ENCODE results near the gene SLC6A6.

The SLC6A6 gene

DNA sequence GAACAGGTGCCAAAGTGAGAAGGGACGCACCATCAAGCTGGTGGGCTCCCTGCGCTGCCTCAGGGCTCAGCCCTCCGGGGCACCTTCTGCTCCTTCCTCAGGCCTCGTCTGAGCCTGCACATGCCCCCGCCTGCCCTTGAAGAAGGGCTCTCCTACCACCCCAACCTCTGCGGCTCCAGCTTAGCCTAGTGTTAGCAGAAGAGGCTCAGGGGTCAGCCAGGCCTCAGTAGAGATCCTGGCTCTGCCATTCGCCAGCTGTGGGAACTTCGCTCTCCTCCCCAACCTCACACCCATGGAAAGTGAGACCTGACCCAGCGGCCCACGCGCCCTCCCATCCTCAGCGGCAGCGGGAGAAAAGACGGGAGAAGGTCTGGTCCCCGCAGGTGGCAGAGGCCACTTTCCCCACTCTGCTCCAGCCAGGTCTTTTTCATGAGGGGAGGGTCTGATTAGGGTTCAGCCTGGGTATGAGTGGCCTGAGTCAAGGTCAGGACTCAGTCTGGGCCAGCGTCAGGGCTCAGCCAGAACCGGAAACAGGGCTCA, 129.5 kb downstream of the SLC6A6 start:
- Histone ChIP-seq H2BK120ac (ENCODE audit: low read depth, low read length) (no peak overlapping the region), H3K4ac (ENCODE audit: low read depth in 1 of 2, low read length in 2 of 2) (no peak overlapping the region), H4K8ac (ENCODE audit: low read length) (no peak overlapping the region), H2AFZ (ENCODE audit: low read depth, low read length) (no peak overlapping the region), H3K9ac (ENCODE audit: low read length) (no peak overlapping the region), H3K27me3 (ENCODE audit: control insufficient read depth in 1 of 2, insufficient read depth in 1 of 2, low read length in 2 of 2) (peaks cover 37 to 41% of the 10 kb centered on the region in 2 experiments), H2AK5ac (ENCODE audit: low read length, severe bottlenecking) (no peak overlapping the region), H3K23ac (ENCODE audit: low read length in 2 of 2) (no peak overlapping the region), H3K4me3 (ENCODE audit: insufficient read depth in 1 of 2, low read depth in 1 of 2, low read length in 2 of 2) (no peak overlapping the region), H3K14ac (ENCODE audit: low read length in 2 of 2) (no peak overlapping the region), H3K79me1 (replicated peaks; ENCODE audit: low read length, poor library complexity, severe bottlenecking) (no peaks in the 10 kb centered on the region), H3K4me1 (ENCODE audit: control insufficient read depth, insufficient read depth, low read depth, low read length) (peaks cover 2% of the 10 kb centered on the region), H4K91ac (ENCODE audit: low read length) (no peak overlapping the region), H3K18ac (ENCODE audit: low read depth in 1 of 2, low read length in 2 of 2) (no peak overlapping the region), H3K36me3 (ENCODE audit: control insufficient read depth in 1 of 2, insufficient read depth in 2 of 2, low read depth in 1 of 2, low read length in 2 of 2) (no peaks in the 10 kb centered on the region), H3K4me2 (ENCODE audit: low read length, poor library complexity, severe bottlenecking) (no peak overlapping the region), H2BK12ac (ENCODE audit: low read length in 2 of 2) (no peak overlapping the region), H3K27ac (ENCODE audit: low read length, poor library complexity, severe bottlenecking) (no peak overlapping the region), H3K9me3 (ENCODE audit: control insufficient read depth, low read length) (no peaks in the 10 kb centered on the region), H2BK15ac (ENCODE audit: low read depth, poor library complexity, severe bottlenecking) (no peak overlapping the region), H2BK5ac (ENCODE audit: low read depth, low read length, poor library complexity, severe bottlenecking) (no peak overlapping the region)
- no peak for DNase-seq
- WGBS: 97% methylated on average over 17 of the region's 17 CpGs

DNA sequence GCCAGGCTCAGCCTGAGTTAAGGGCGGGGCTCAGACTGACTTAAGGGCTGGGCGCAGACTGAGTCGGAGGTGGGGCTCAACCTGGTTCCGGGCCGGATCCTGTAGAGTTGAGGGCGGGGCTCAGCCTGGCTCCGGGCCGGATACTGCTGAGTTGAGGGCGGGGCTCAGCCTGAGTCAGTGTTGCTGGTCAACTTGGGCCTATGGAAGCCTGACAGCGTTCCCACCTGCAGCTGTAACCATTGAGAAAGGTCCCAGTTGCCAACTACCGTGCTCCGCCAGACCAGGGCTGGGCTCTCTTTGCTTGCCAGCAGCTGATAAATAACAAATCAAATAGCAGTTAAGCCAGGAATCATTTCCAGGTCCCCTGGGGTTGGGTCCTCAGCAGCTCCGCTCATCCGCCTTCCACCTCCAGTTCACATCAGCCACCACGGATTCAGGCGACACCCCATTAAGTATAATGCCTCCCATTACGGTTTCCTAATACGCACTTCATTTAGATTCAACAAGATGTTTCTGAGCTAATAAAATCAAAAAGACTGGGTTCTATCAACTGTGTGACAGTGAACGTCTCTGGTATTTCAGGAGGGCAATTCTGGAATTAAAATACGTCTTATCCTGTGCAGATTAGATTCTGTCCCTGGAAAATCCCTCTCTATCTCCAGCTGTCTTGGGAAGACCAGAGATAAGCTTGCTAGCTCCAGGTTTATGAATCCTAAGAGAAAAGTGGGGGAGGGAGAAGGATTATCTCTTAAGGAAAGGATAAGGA, 130.5 kb downstream of the SLC6A6 start:
- Histone ChIP-seq H3K36me3 (ENCODE audit: control insufficient read depth in 1 of 2, insufficient read depth in 2 of 2, low read depth in 1 of 2, low read length in 2 of 2) (no peaks in the 10 kb centered on the region), H3K14ac (ENCODE audit: low read length in 2 of 2) (no peak overlapping the region), H3K9ac (ENCODE audit: low read length) (no peak overlapping the region), H2BK12ac (ENCODE audit: low read length in 2 of 2) (no peak overlapping the region), H2BK15ac (ENCODE audit: low read depth, poor library complexity, severe bottlenecking) (no peak overlapping the region), H3K18ac (ENCODE audit: low read depth in 1 of 2, low read length in 2 of 2) (no peak overlapping the region), H2BK5ac (ENCODE audit: low read depth, low read length, poor library complexity, severe bottlenecking) (no peak overlapping the region), H3K79me1 (replicated peaks; ENCODE audit: low read length, poor library complexity, severe bottlenecking) (no peaks in the 10 kb centered on the region), H3K23ac (ENCODE audit: low read length in 2 of 2) (no peak overlapping the region), H2AFZ (ENCODE audit: low read depth, low read length) (peak overlapping the region; percentile 42), H3K4me2 (ENCODE audit: low read length, poor library complexity, severe bottlenecking) (no peak overlapping the region), H3K4me1 (ENCODE audit: control insufficient read depth, insufficient read depth, low read depth, low read length) (peaks cover 5% of the 10 kb centered on the region), H2AK5ac (ENCODE audit: low read length, severe bottlenecking) (no peak overlapping the region), H3K4me3 (ENCODE audit: insufficient read depth in 1 of 2, low read depth in 1 of 2, low read length in 2 of 2) (no peak overlapping the region), H2BK120ac (ENCODE audit: low read depth, low read length) (no peak overlapping the region), H4K8ac (ENCODE audit: low read length) (no peak overlapping the region), H3K27ac (ENCODE audit: low read length, poor library complexity, severe bottlenecking) (no peak overlapping the region), H3K4ac (ENCODE audit: low read depth in 1 of 2, low read length in 2 of 2) (no peak overlapping the region), H3K27me3 (ENCODE audit: control insufficient read depth in 1 of 2, insufficient read depth in 1 of 2, low read length in 2 of 2) (peaks cover 37 to 41% of the 10 kb centered on the region in 2 experiments), H4K91ac (ENCODE audit: low read length) (no peak overlapping the region), H3K9me3 (ENCODE audit: control insufficient read depth, low read length) (no peaks in the 10 kb centered on the region)
- WGBS: 45% methylated on average over 20 of the region's 20 CpGs
- DNase-seq: no peak

DNA sequence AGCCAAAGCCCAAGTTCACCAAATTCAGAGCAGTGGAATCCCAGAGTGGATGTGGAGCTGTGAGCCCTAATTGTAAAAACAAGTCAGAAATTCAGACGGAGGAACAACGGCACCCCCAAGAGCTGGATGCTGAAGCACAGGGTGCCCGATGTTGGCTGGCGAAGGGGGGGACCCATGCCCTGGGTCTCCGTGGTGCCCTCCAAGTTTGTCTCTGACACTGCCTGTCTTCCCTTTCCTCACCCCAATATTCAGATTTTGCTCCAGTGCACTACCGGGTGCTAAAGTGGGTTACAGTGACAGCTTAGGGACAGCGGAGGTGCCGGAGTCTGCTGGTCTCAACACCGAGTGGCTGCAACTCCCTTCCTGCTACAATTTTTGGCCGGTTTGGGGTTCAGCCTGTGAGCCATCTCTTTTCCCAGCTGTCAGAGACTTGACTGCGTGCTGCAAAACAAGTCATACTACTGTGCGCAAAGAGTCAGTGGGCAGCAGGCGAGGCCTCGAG, 131.1 kb downstream of the SLC6A6 start:
- H2BK120ac ChIP-seq (ENCODE audit: low read depth, low read length): no peak overlapping the region
- no peak overlapping the region for H3K4me2 ChIP-seq (ENCODE audit: low read length, poor library complexity, severe bottlenecking)
- peaks cover 37 to 41% of the 10 kb centered on the region in 2 experiments for H3K27me3 ChIP-seq (ENCODE audit: control insufficient read depth in 1 of 2, insufficient read depth in 1 of 2, low read length in 2 of 2)
- H3K18ac ChIP-seq (ENCODE audit: low read depth in 1 of 2, low read length in 2 of 2): no peak overlapping the region
- H4K8ac ChIP-seq (ENCODE audit: low read length): no peak overlapping the region
- H3K9me3 ChIP-seq (ENCODE audit: control insufficient read depth, low read length): no peaks in the 10 kb centered on the region
- no peaks in the 10 kb centered on the region for H3K36me3 ChIP-seq (ENCODE audit: control insufficient read depth in 1 of 2, insufficient read depth in 2 of 2, low read depth in 1 of 2, low read length in 2 of 2)
- 87% methylated on average over 14 of the region's 14 CpGs for WGBS
- H2BK15ac ChIP-seq (ENCODE audit: low read depth, poor library complexity, severe bottlenecking): no peak overlapping the region
- H3K14ac ChIP-seq (ENCODE audit: low read length in 2 of 2): no peak overlapping the region
- no peak overlapping the region for H2AFZ ChIP-seq (ENCODE audit: low read depth, low read length)
- no peak overlapping the region for H3K4ac ChIP-seq (ENCODE audit: low read depth in 1 of 2, low read length in 2 of 2)
- H3K23ac ChIP-seq (ENCODE audit: low read length in 2 of 2): no peak overlapping the region
- H2AK5ac ChIP-seq (ENCODE audit: low read length, severe bottlenecking): no peak overlapping the region
- H3K4me1 ChIP-seq (ENCODE audit: control insufficient read depth, insufficient read depth, low read depth, low read length): peaks cover 5% of the 10 kb centered on the region
- no peak overlapping the region for H3K4me3 ChIP-seq (ENCODE audit: insufficient read depth in 1 of 2, low read depth in 1 of 2, low read length in 2 of 2)
- H4K91ac ChIP-seq (ENCODE audit: low read length): no peak overlapping the region
- no peak for DNase-seq
- no peaks in the 10 kb centered on the region for H3K79me1 ChIP-seq (replicated peaks; ENCODE audit: low read length, poor library complexity, severe bottlenecking)
- no peak overlapping the region for H2BK12ac ChIP-seq (ENCODE audit: low read length in 2 of 2)
- H2BK5ac ChIP-seq (ENCODE audit: low read depth, low read length, poor library complexity, severe bottlenecking): no peak overlapping the region
- no peak overlapping the region for H3K9ac ChIP-seq (ENCODE audit: low read length)
- no peak overlapping the region for H3K27ac ChIP-seq (ENCODE audit: low read length, poor library complexity, severe bottlenecking)

DNA sequence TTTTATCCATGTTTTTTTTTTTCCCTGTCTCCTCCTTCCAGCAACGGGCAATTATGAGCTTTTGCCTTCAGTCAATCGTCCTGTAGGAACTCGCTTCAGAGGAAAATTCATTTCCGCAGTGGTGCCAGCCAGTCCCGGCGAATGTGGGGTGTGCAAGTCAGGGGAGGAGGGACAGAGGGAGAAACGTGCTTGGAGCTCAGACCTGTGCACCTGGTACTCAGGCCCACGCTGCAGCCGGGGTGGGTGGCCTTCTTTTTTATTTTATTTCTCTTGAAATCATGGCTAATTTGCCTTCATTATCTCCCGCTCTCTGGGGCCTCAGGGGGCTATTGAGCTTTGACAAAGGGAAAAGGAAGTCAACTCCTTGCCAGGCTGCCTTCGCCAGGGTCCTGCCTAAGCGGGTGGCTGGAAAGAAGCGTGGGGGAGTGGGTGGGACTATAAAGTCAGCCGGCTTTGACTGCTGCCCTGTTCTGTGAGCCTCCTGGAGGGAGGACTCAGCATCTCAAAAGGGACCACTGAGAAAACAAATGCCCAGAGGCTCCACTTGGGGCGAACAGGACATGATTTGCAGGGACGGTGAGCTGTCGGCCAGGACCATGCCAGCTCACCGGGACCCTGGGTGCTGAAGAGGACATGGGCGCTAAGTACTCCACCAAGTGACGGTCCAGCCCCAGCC, 132.2 kb downstream of the SLC6A6 start:
- H3K4me1 ChIP-seq (ENCODE audit: control insufficient read depth, insufficient read depth, low read depth, low read length): peaks cover 5% of the 10 kb centered on the region
- peaks cover 37 to 41% of the 10 kb centered on the region in 2 experiments for H3K27me3 ChIP-seq (ENCODE audit: control insufficient read depth in 1 of 2, insufficient read depth in 1 of 2, low read length in 2 of 2)

More for the DNA sequence above, 132.2 kb downstream of the SLC6A6 start:
- Histone ChIP-seq H3K9ac (ENCODE audit: low read length) (no peak overlapping the region), H2BK15ac (ENCODE audit: low read depth, poor library complexity, severe bottlenecking) (no peak overlapping the region), H4K8ac (ENCODE audit: low read length) (no peak overlapping the region), H2AFZ (ENCODE audit: low read depth, low read length) (no peak overlapping the region), H3K79me1 (replicated peaks; ENCODE audit: low read length, poor library complexity, severe bottlenecking) (no peaks in the 10 kb centered on the region), H3K4me2 (ENCODE audit: low read length, poor library complexity, severe bottlenecking) (no peak overlapping the region), H3K18ac (ENCODE audit: low read depth in 1 of 2, low read length in 2 of 2) (no peak overlapping the region), H3K9me3 (ENCODE audit: control insufficient read depth, low read length) (no peaks in the 10 kb centered on the region), H2BK5ac (ENCODE audit: low read depth, low read length, poor library complexity, severe bottlenecking) (no peak overlapping the region), H3K4me3 (ENCODE audit: insufficient read depth in 1 of 2, low read depth in 1 of 2, low read length in 2 of 2) (no peak overlapping the region), H3K27ac (ENCODE audit: low read length, poor library complexity, severe bottlenecking) (no peak overlapping the region), H2AK5ac (ENCODE audit: low read length, severe bottlenecking) (no peak overlapping the region), H3K36me3 (ENCODE audit: control insufficient read depth in 1 of 2, insufficient read depth in 2 of 2, low read depth in 1 of 2, low read length in 2 of 2) (no peaks in the 10 kb centered on the region), H2BK120ac (ENCODE audit: low read depth, low read length) (no peak overlapping the region), H3K23ac (ENCODE audit: low read length in 2 of 2) (no peak overlapping the region), H4K91ac (ENCODE audit: low read length) (no peak overlapping the region), H3K4ac (ENCODE audit: low read depth in 1 of 2, low read length in 2 of 2) (no peak overlapping the region), H2BK12ac (ENCODE audit: low read length in 2 of 2) (no peak overlapping the region), H3K14ac (ENCODE audit: low read length in 2 of 2) (no peak overlapping the region)
- DNase-seq: no peak
- WGBS: 57% methylated on average over 18 of the region's 20 CpGs
